ENCODE results near the gene MANSC1. TPM values are rescaled to one million over a fixed set of nuclear protein-coding genes. Genes with fewer than 3 reads are reported as not detected.

The MANSC1 gene
- total RNA-seq, 4 donors from 2014 or later = 11.0 to 31.2 (median 22.1) TPM

DNA sequence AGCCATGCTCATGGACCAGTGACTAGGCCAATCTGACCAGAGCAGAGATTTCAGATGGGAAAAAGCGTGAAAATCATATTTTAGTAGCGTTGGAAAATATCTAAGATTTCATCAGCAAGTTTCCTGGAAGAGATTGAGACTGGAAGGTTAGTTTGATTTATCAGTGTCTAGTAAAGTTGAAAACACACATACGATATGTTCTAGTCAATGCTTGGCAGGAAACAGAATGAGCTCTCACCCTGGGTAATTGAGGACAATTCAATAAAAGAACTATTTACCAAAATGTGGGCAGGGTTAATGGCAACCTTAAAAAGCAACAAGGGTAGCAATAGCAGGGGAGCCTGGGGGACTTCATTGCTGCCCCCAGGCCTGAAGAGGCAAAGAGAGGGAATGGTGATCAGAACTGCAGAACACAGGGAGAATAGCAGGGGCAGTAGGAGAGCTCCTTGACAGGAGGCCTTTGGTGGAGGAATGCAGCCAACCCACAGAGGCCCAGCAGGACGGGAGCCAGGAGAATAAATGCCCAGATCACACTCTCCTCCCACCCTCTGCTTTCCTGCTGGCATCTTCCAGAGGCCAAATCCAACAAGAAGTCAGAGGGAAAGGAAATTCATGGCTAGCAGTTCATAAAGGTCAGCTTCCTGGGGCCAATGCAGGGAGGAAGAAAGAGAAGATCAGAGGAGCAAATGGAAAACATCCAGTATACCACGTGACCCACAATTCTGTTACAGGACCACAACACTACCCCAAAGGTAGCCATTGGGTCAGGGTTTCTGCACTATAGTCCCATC lies 55.6 kb downstream of the MANSC1 start:
- peak overlapping the region in 1 of 4 donors; percentile 21 for H3K27ac ChIP-seq
- H3K4me1 ChIP-seq = peaks cover 0 to 10% (median 0%) of the 10 kb centered on the region in 3 donors

DNA sequence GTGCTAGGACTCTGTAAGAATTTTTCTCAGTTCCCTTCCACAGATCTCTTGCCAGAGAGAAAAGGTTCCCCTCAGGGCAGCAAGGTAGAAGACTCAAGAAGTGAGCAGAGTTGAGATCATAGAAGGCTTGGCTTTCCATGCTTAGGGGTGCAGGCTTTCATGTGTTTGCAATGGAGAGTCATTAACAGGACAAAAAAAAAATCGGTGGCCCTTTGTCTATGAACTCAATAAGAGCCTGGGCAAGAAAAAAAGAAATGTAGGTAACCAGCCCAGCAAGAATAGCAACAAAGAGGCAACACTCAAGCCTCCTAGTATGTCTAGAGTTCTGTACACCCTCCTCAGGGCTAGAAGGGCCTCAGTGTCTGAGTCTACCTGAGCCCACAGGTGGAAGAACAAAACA lies 59.8 kb downstream of the MANSC1 start:
- no peak for ATAC-seq
- H3K36me3 ChIP-seq = no peaks in the 10 kb centered on the region
- no peaks in the 10 kb centered on the region for H3K27me3 ChIP-seq
- WGBS, 2 donors (ENCODE audit: low coverage in 1 of 2) = 57 to 100% methylated on average over 1 of the region's 1 CpG
- H3K4me3 ChIP-seq = no peak overlapping the region
- TF ChIP-seq POLR2A (IDR thresholded peaks at IDR 0.05) (no peak), EP300 (IDR thresholded peaks at IDR 0.05) (no peak), CTCF (IDR thresholded peaks at IDR 0.05) (no peak), POLR2AphosphoS5 (IDR thresholded peaks at IDR 0.05) (no peak)
- H3K4me1 ChIP-seq = peaks cover 0 to 10% (median 0%) of the 10 kb centered on the region in 3 donors
- H3K27ac ChIP-seq = no peak overlapping the region
- no peaks in the 10 kb centered on the region for H3K9me3 ChIP-seq

More for the DNA sequence above, 55.6 kb downstream of the MANSC1 start:
- 44 to 74% methylated on average over 4 to 5 of the region's 5 CpGs for WGBS, 2 donors (ENCODE audit: low coverage in 1 of 2)
- Histone ChIP-seq H3K36me3 (no peaks in the 10 kb centered on the region), H3K27me3 (no peaks in the 10 kb centered on the region), H3K4me3 (no peak overlapping the region), H3K9me3 (no peaks in the 10 kb centered on the region)
- ATAC-seq = no peak
- no peak for TF ChIP-seq EP300 (IDR thresholded peaks at IDR 0.05)
- TF ChIP-seq POLR2A (IDR thresholded peaks at IDR 0.05) = no peak
- no peak for TF ChIP-seq POLR2AphosphoS5 (IDR thresholded peaks at IDR 0.05)
- TF ChIP-seq CTCF (IDR thresholded peaks at IDR 0.05) = no peak

DNA sequence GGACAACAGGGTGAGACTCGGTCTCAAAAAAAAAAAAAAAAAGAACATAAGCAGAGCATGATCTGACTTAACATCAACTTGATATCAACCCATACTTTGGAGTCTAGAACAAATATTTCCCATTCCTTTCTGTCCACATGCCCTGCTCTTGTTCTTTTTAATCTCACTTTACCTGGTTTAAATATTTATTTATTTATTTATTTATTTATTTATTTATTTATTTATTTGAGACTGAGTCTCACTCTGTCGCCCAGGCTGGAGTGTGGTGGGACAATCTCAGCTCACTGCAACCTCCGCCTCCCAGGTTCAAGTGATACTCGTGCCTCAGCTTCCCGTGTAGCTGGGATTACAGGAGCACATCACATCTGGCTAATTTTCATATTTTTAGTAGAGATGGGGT lies 63.6 kb downstream of the MANSC1 start:
- TF ChIP-seq POLR2AphosphoS5 (IDR thresholded peaks at IDR 0.05) (no peak), CTCF (IDR thresholded peaks at IDR 0.05) (no peak), EP300 (IDR thresholded peaks at IDR 0.05) (no peak)
- Histone ChIP-seq H3K4me3 (no peak overlapping the region), H3K4me1 (no peaks in the 10 kb centered on the region), H3K27ac (no peak overlapping the region), H3K36me3 (no peaks in the 10 kb centered on the region), H3K27me3 (no peaks in the 10 kb centered on the region), H3K9me3 (no peaks in the 10 kb centered on the region)
- no peak for ATAC-seq
- WGBS, 2 donors (ENCODE audit: low coverage in 1 of 2) = 83 to 88% methylated on average over 4 of the region's 5 CpGs

GRCh38 chr12:12282761-12283425 lies 67.1 kb downstream of the MANSC1 start:
- ATAC-seq = no peak
- Histone ChIP-seq H3K27me3 (no peaks in the 10 kb centered on the region), H3K4me3 (no peak overlapping the region), H3K9me3 (no peaks in the 10 kb centered on the region), H3K27ac (no peak overlapping the region), H3K4me1 (no peaks in the 10 kb centered on the region), H3K36me3 (no peaks in the 10 kb centered on the region)
- WGBS, 2 donors (ENCODE audit: low coverage in 1 of 2) = 29 to 40% methylated on average over 7 of the region's 7 CpGs
- TF ChIP-seq POLR2A (IDR thresholded peaks at IDR 0.05) = no peak
- TF ChIP-seq EP300 (IDR thresholded peaks at IDR 0.05) = no peak
- no peak for TF ChIP-seq POLR2AphosphoS5 (IDR thresholded peaks at IDR 0.05)
- no peak for TF ChIP-seq CTCF (IDR thresholded peaks at IDR 0.05)

Data from gastroesophageal sphincter (tissue), 4 donors.